Ascending aorta (tissue), 2 donors: ENCODE results near the gene CNGB1. TPM values are rescaled to one million over a fixed set of nuclear protein-coding genes. Genes with fewer than 3 reads are reported as not detected.

Experiments
- DNase-seq, 2 donors: peaks; one replicate each; pipeline ENCODE4 v3.0.0-alpha.2; 2019; ENCODE audit warnings: low spot score in 2 of 2
- H3K27ac ChIP-seq, 2 donors: fragments of 200-600 bp; sonication (generic); one replicate each; pipeline ENCODE4 v1.5.1; 2016 to 2017; ENCODE audit warnings: mild to moderate bottlenecking in 1 of 2
- H3K27me3 ChIP-seq: fragments of 200-600 bp; sonication (generic); one replicate; pipeline ENCODE4 v1.5.1; 2017
- H3K36me3 ChIP-seq, 2 donors: fragments of 200-600 bp; sonication (generic); one replicate each; pipeline ENCODE4 v1.5.1; 2016
- H3K4me1 ChIP-seq, 2 donors: fragments of 200-600 bp; sonication (generic); one replicate each; pipeline ENCODE4 v1.5.1; 2016 to 2017; ENCODE audit warnings: mild to moderate bottlenecking in 1 of 2
- H3K4me3 ChIP-seq, 2 donors: fragments of 200-600 bp; sonication (generic); one replicate each; pipeline ENCODE4 v1.5.1; 2016 to 2017; ENCODE audit warnings: mild to moderate bottlenecking in 1 of 2
- H3K9me3 ChIP-seq, 2 donors: fragments of 200-600 bp; sonication (generic); one replicate each; pipeline ENCODE4 v1.5.1; 2016
- intact Hi-C: fragments of 100-400 bp; cut with DNase I; formaldehyde crosslinking; loops from one replicate; pipeline ENCODE4 v1.15.1; 2023
- total RNA-seq: library from RNA; depleted of rRNA; stranded (reverse); fragments of >200 nt; gene quantifications from one replicate; pipeline ENCODE4 v1.1.0, GENCODE V29; 2016
- TF ChIP-seq, protein P1 (sequence below), 3 experiments: fragments of 200-600 bp in 2 of 3; fragments of 450-650 bp in 1 of 3; sonication (generic) in 2 of 3; IDR thresholded peaks; one replicate each; pipeline ENCODE4 v1.5.1; 2016 to 2019; ENCODE audit warnings: antibody characterized with exemption in 3 of 3, mild to moderate bottlenecking in 1 of 3, moderate library complexity in 1 of 3

Gene CNGB1
- total RNA-seq, 1 donor from 2014 or later = not detected

- DNase-seq = no peak
- no peaks in the 10 kb centered on the region for H3K4me1 ChIP-seq
- H3K9me3 ChIP-seq = no peaks in the 10 kb centered on the region
- no peak overlapping the region for H3K27ac ChIP-seq
- no peaks in the 10 kb centered on the region for H3K36me3 ChIP-seq
- H3K27me3 ChIP-seq = no peaks in the 10 kb centered on the region
- TF ChIP-seq, protein P1, sequence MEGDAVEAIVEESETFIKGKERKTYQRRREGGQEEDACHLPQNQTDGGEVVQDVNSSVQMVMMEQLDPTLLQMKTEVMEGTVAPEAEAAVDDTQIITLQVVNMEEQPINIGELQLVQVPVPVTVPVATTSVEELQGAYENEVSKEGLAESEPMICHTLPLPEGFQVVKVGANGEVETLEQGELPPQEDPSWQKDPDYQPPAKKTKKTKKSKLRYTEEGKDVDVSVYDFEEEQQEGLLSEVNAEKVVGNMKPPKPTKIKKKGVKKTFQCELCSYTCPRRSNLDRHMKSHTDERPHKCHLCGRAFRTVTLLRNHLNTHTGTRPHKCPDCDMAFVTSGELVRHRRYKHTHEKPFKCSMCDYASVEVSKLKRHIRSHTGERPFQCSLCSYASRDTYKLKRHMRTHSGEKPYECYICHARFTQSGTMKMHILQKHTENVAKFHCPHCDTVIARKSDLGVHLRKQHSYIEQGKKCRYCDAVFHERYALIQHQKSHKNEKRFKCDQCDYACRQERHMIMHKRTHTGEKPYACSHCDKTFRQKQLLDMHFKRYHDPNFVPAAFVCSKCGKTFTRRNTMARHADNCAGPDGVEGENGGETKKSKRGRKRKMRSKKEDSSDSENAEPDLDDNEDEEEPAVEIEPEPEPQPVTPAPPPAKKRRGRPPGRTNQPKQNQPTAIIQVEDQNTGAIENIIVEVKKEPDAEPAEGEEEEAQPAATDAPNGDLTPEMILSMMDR (IDR thresholded peaks at IDR 0.05) = no peak
- no peak overlapping the region for H3K4me3 ChIP-seq
- intact Hi-C loops = no loop called here
Observed at GRCh38 chr16:57871456-57871855, 99.5 kb downstream of the CNGB1 start.

- no peaks in the 10 kb centered on the region for H3K27me3 ChIP-seq
- TF ChIP-seq, protein P1 (IDR thresholded peaks at IDR 0.05) = no peak
- no peak overlapping the region for H3K4me3 ChIP-seq
- intact Hi-C loops = no loop called here
- no peaks in the 10 kb centered on the region for H3K4me1 ChIP-seq
- no peak overlapping the region for H3K27ac ChIP-seq
- no peak for DNase-seq
- no peaks in the 10 kb centered on the region for H3K36me3 ChIP-seq
- H3K9me3 ChIP-seq = no peaks in the 10 kb centered on the region
Observed at GRCh38 chr16:57870753-57871454, 100.0 kb downstream of the CNGB1 start.

DNA sequence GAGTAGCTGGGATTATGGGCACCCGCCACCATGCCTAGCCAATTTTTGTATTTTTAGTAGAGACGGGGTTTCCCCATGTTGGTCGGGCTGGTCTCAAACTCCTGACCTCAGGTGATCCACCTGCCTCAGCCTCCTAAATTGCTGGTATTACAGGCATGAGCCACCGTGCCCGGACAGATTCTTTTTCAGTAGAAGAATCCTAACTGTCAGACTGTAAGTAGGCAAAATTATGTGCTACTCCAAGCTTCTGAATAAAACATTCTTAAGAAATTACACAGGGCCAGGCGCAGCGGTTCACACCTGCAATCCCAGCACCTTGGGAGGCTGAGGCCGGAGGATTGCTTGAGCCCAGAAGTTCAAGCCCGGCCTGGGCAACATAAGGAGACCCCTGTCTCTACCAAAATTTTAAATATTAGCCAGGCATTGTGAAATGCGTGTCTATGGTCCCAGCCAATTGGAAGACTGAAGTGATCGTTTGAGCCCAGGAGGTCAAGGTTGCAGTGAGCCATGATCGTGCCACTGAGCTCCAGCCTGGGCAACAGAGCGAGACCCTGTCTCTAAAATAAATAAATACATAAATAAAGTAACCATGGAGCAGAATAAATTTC is 101.9 kb downstream of the CNGB1 start:
- no peak overlapping the region for H3K4me3 ChIP-seq
- DNase-seq = no peak
- TF ChIP-seq, protein P1 (IDR thresholded peaks at IDR 0.05) = no peak
- no peaks in the 10 kb centered on the region for H3K4me1 ChIP-seq
- H3K27ac ChIP-seq = no peak overlapping the region
- no peaks in the 10 kb centered on the region for H3K27me3 ChIP-seq
- no peaks in the 10 kb centered on the region for H3K9me3 ChIP-seq
- intact Hi-C loops = no loop called here
- H3K36me3 ChIP-seq = no peaks in the 10 kb centered on the region

- H3K9me3 ChIP-seq = no peaks in the 10 kb centered on the region
- no peak for DNase-seq
- TF ChIP-seq, protein P1 (IDR thresholded peaks at IDR 0.05) = no peak
- no peaks in the 10 kb centered on the region for H3K36me3 ChIP-seq
- no peak overlapping the region for H3K27ac ChIP-seq
- H3K27me3 ChIP-seq = no peaks in the 10 kb centered on the region
- H3K4me3 ChIP-seq = no peak overlapping the region
- H3K4me1 ChIP-seq = no peaks in the 10 kb centered on the region
- intact Hi-C loops = no loop called here
Observed at GRCh38 chr16:57867000-57867561, 103.8 kb downstream of the CNGB1 start.

- Histone ChIP-seq H3K4me1 (no peaks in the 10 kb centered on the region), H3K27me3 (no peaks in the 10 kb centered on the region), H3K9me3 (no peaks in the 10 kb centered on the region), H3K27ac (no peak overlapping the region), H3K4me3 (no peak overlapping the region), H3K36me3 (no peaks in the 10 kb centered on the region)
- no peak for DNase-seq
- intact Hi-C loops = no loop called here
- TF ChIP-seq, protein P1 (IDR thresholded peaks at IDR 0.05) = no peak
Observed at GRCh38 chr16:57866529-57866918, 104.4 kb downstream of the CNGB1 start.
